ENCODE results near the gene PKDCC. TPM values are rescaled to one million over a fixed set of nuclear protein-coding genes. Genes with fewer than 3 reads are reported as not detected.
A peak's percentile ranks its signal among the peaks of the same experiment; 100 is the strongest.

Gene PKDCC
- total RNA-seq, 3 donors from 2014 or later (not counting 1 experiment from before 2014, with no cell fraction given): 0.50 TPM; not detected in 2

GRCh38 chr2:42096869-42097591, 49.2 kb downstream of the PKDCC start:
- DNase-seq: no peak

GRCh38 chr2:42098571-42099437, 51.0 kb downstream of the PKDCC start:
- TF ChIP-seq CTCF (IDR thresholded peaks at IDR 0.05): no peak
- Mint-ChIP-seq H3K9me3 (peaks cover 0 to 3% of the 10 kb centered on the region in 2 donors), H3K4me3 (peak overlapping the region; percentile 3), H3K27me3 (ENCODE audit: low read depth in 2 of 2) (no peaks in the 10 kb centered on the region), H3K4me1 (peaks cover 28 to 44% of the 10 kb centered on the region in 2 donors), H3K27ac (peak overlapping the region; percentile 53 to 68), H3K36me3 (no peaks in the 10 kb centered on the region)
- Histone ChIP-seq H3K27me3 (ENCODE audit: control insufficient read depth, insufficient read depth, low read length) (no peaks in the 10 kb centered on the region), H3K27ac (ENCODE audit: low read length) (peak overlapping the region; percentile 33), H3K4me1 (ENCODE audit: control insufficient read depth, insufficient read depth, low read length) (peaks cover 72% of the 10 kb centered on the region), H3K4me3 (ENCODE audit: low read length) (no peak overlapping the region), H3K36me3 (ENCODE audit: control insufficient read depth, insufficient read depth, low read length) (no peaks in the 10 kb centered on the region), H3K9me3 (ENCODE audit: control insufficient read depth, insufficient read depth, low read length) (no peaks in the 10 kb centered on the region)
- intact Hi-C loops (cut with micrococcal nuclease): no loop called here
- peak in 1 of 2 donors; percentile 53 for DNase-seq
- 69% methylated on average over 9 of the region's 9 CpGs for WGBS (ENCODE audit: insufficient coverage)
- ATAC-seq: no peak

More at GRCh38 chr2:42096869-42097591, 49.2 kb downstream of the PKDCC start:
- H3K27ac ChIP-seq (ENCODE audit: low read length): no peak overlapping the region
- no peaks in the 10 kb centered on the region for H3K36me3 Mint-ChIP-seq
- intact Hi-C loops (cut with micrococcal nuclease): loop anchor here (1.0 to 2.0 kb wide), 4 partner anchors 74 to 231 kb away; no protein-coding TSS in a partner anchor
- H3K4me1 ChIP-seq (ENCODE audit: control insufficient read depth, insufficient read depth, low read length): peaks cover 62% of the 10 kb centered on the region
- H3K9me3 Mint-ChIP-seq: peaks cover 0 to 3% of the 10 kb centered on the region in 2 donors
- peak overlapping the region in 1 of 2 donors; percentile 44 for H3K27ac Mint-ChIP-seq
- no peak for ATAC-seq
- H3K4me1 Mint-ChIP-seq: peaks cover 34 to 43% of the 10 kb centered on the region in 2 donors
- H3K4me3 ChIP-seq (ENCODE audit: low read length): no peak overlapping the region
- no peaks in the 10 kb centered on the region for H3K9me3 ChIP-seq (ENCODE audit: control insufficient read depth, insufficient read depth, low read length)
- no peak overlapping the region for H3K4me3 Mint-ChIP-seq
- H3K36me3 ChIP-seq (ENCODE audit: control insufficient read depth, insufficient read depth, low read length): no peaks in the 10 kb centered on the region
- TF ChIP-seq CTCF (IDR thresholded peaks at IDR 0.05): no peak
- 90% methylated on average over 10 of the region's 10 CpGs for WGBS (ENCODE audit: insufficient coverage)
- H3K27me3 Mint-ChIP-seq (ENCODE audit: low read depth in 2 of 2): no peaks in the 10 kb centered on the region
- H3K27me3 ChIP-seq (ENCODE audit: control insufficient read depth, insufficient read depth, low read length): no peaks in the 10 kb centered on the region

GRCh38 chr2:42099438-42100173, 51.8 kb downstream of the PKDCC start:
- intact Hi-C loops (cut with micrococcal nuclease): no loop called here
- H3K4me1 Mint-ChIP-seq: peaks cover 28 to 49% of the 10 kb centered on the region in 2 donors
- DNase-seq (peak in 1 of 2 donors; percentile 42), ATAC-seq (no peak)
- peaks cover 0 to 3% of the 10 kb centered on the region in 2 donors for H3K9me3 Mint-ChIP-seq
- no peaks in the 10 kb centered on the region for H3K9me3 ChIP-seq (ENCODE audit: control insufficient read depth, insufficient read depth, low read length)
- peak overlapping the region; percentile 53 to 68 for H3K27ac Mint-ChIP-seq
- no peak for TF ChIP-seq CTCF (IDR thresholded peaks at IDR 0.05)
- no peak overlapping the region for H3K4me3 ChIP-seq (ENCODE audit: low read length)
- H3K4me1 ChIP-seq (ENCODE audit: control insufficient read depth, insufficient read depth, low read length): peaks cover 79% of the 10 kb centered on the region
- no peaks in the 10 kb centered on the region for H3K27me3 Mint-ChIP-seq (ENCODE audit: low read depth in 2 of 2)
- no peaks in the 10 kb centered on the region for H3K36me3 ChIP-seq (ENCODE audit: control insufficient read depth, insufficient read depth, low read length)
- 72% methylated on average over 5 of the region's 6 CpGs for WGBS (ENCODE audit: insufficient coverage)
- H3K27ac ChIP-seq (ENCODE audit: low read length): peak overlapping the region; percentile 33
- peak overlapping the region; percentile 69 for H3K4me3 Mint-ChIP-seq
- no peaks in the 10 kb centered on the region for H3K36me3 Mint-ChIP-seq
- no peaks in the 10 kb centered on the region for H3K27me3 ChIP-seq (ENCODE audit: control insufficient read depth, insufficient read depth, low read length)
